HepG2 (cell line): Measurements from ENCODE around the gene PPP1R1A. TPM values are rescaled to one million over a fixed set of nuclear protein-coding genes. Genes with fewer than 3 reads are reported as not detected.

ENCODE experiments used
- ATAC-seq: fragments of 200-7000 bp; cut with Tn5 transposase; 3 replicates; pipeline ENCODE4 v1.9.1; 2020; ENCODE audit warnings: mild to moderate bottlenecking, moderate library complexity
- BruUV-seq: library from RNA; stranded (reverse); fragments of 400-500 nt; replicated peaks from 2 replicates; lab custom pipeline; 2021; lab: Mats Ljungman, UMichigan
- CTCF ChIA-PET: fragments of 300-600 bp; formaldehyde crosslinking; extraction: SDS; loops from one replicate; lab custom pipeline; 2021; ENCODE audit warnings: low total read pairs, inconsistent platforms, low intra/inter-chr PET ratio; lab: Yijun Ruan, JAX
- POLR2A ChIA-PET: fragments of 350-600 bp; sonication (Branson Sonifier 250); formaldehyde crosslinking; loops from one replicate; lab custom pipeline; 2020; ENCODE audit warnings: antibody characterized with exemption, inconsistent platforms; lab: Yijun Ruan, JAX
- DNase-seq: peaks from one replicate; pipeline ENCODE4 v3.0.0-alpha.2; 2015; ENCODE audit warnings: low spot score
- FAIRE-seq: peaks from 3 replicates; lab custom pipeline; 2011; peaks lifted over from hg19 to GRCh38; lab: Jason Lieb, UNC
- H2AFZ ChIP-seq: one replicate; pipeline ENCODE4 v1.6.1; 2011; ENCODE audit warnings: low read length, inconsistent platforms
- H3K27ac ChIP-seq: fragments of 300-600 bp; 3 replicates; pipeline ENCODE4 v1.8.0; 2011; ENCODE audit warnings: mixed run types, mild to moderate bottlenecking, mixed read lengths, low read length, inconsistent platforms; ENCODE audit not compliant: insufficient read depth; ENCODE audit errors: extremely low read length
- H3K27me3 ChIP-seq, 2 experiments: fragments of 200-600 bp in 1 of 2; 2 replicates in 1 of 2; 3 replicates in 1 of 2; pipeline versions ENCODE4 v1.6.0 to v1.8.0; 2011; ENCODE audit warnings: low read length in 2 of 2, mild to moderate bottlenecking in 2 of 2, moderate library complexity in 2 of 2, inconsistent platforms in 1 of 2; ENCODE audit not compliant: insufficient read depth in 2 of 2, control insufficient read depth in 1 of 2
- H3K36me3 ChIP-seq, 2 experiments: fragments of 200-600 bp in 1 of 2; replicated peaks in 1 of 2; 2 replicates in 1 of 2; 3 replicates in 1 of 2; pipeline versions ENCODE4 v1.5.1 to v1.8.0; 2011; ENCODE audit warnings: low read length in 2 of 2, inconsistent platforms in 1 of 2; ENCODE audit not compliant: insufficient read depth in 2 of 2, control insufficient read depth in 1 of 2
- H3K4me1 ChIP-seq: 2 replicates; pipeline ENCODE4 v1.5.1; 2012; ENCODE audit warnings: low read length, inconsistent platforms; ENCODE audit not compliant: insufficient read depth
- H3K4me2 ChIP-seq: 2 replicates; pipeline ENCODE4 v1.6.0; 2011; ENCODE audit warnings: low read depth, low read length, inconsistent platforms
- H3K4me3 ChIP-seq, 3 experiments: fragments of 200-600 bp in 1 of 3; sonication (generic), shearing (Covaris generic) in 1 of 3; replicated peaks in 1 of 3; 2 replicates each; pipeline ENCODE4 v1.5.1; 2011 to 2016; ENCODE audit warnings: low read length in 3 of 3, inconsistent platforms in 2 of 3, low read depth in 2 of 3, mild to moderate bottlenecking in 2 of 3, control low read depth in 1 of 3, mixed read lengths in 1 of 3; ENCODE audit not compliant: insufficient read depth in 1 of 3
- H3K79me2 ChIP-seq: one replicate; pipeline ENCODE4 v1.6.1; 2011; ENCODE audit warnings: low read length, inconsistent platforms; ENCODE audit not compliant: insufficient read depth
- H3K9ac ChIP-seq: 2 replicates; pipeline ENCODE4 v1.6.0; 2011; ENCODE audit warnings: mild to moderate bottlenecking, low read depth, low read length, inconsistent platforms; ENCODE audit not compliant: insufficient read depth
- H3K9me3 ChIP-seq: 2 replicates; pipeline ENCODE4 v1.5.1; 2012; ENCODE audit warnings: mild to moderate bottlenecking, low read length
- H4K20me1 ChIP-seq: 2 replicates; pipeline ENCODE4 v1.6.0; 2011; ENCODE audit warnings: inconsistent platforms, mild to moderate bottlenecking, low read length, moderate library complexity; ENCODE audit not compliant: insufficient read depth
- ARNTL ChIP-seq: sonication (generic); formaldehyde crosslinking; IDR thresholded peaks from 2 replicates; pipeline ENCODE4 v1.4.0; 2020; ENCODE audit warnings: mild to moderate bottlenecking, missing genetic modification reagents
- EEA1 ChIP-seq: sonication (generic); formaldehyde crosslinking; IDR thresholded peaks from 2 replicates; pipeline ENCODE4 v1.5.1; 2020; ENCODE audit warnings: mild to moderate bottlenecking, missing genetic modification reagents, borderline replicate concordance
- HIVEP1 ChIP-seq: sonication (generic); formaldehyde crosslinking; IDR thresholded peaks from 2 replicates; pipeline ENCODE4 v1.4.0; 2020; ENCODE audit warnings: mild to moderate bottlenecking, missing genetic modification reagents
- HOXD1 ChIP-seq: sonication (generic); formaldehyde crosslinking; IDR thresholded peaks from 2 replicates; pipeline ENCODE4 v1.5.0; 2020; ENCODE audit warnings: missing genetic modification reagents
- IKZF4 ChIP-seq: sonication (generic); formaldehyde crosslinking; IDR thresholded peaks from 2 replicates; pipeline ENCODE4 v1.5.1; 2020; ENCODE audit warnings: borderline replicate concordance, mild to moderate bottlenecking, low read depth, missing genetic modification reagents; ENCODE audit errors: not compliant biosample characterization
- NPAS2 ChIP-seq: sonication (generic); formaldehyde crosslinking; IDR thresholded peaks from 2 replicates; pipeline ENCODE4 v1.8.0; 2022; ENCODE audit warnings: mild to moderate bottlenecking, missing genetic modification reagents, borderline replicate concordance
- SKI ChIP-seq: fragments of 450-650 bp; IDR thresholded peaks from one replicate; pipeline ENCODE4 v1.6.1; 2018; ENCODE audit warnings: mild to moderate bottlenecking; ENCODE audit not compliant: partially characterized antibody
- ZBTB20 ChIP-seq: sonication (generic); formaldehyde crosslinking; IDR thresholded peaks from 2 replicates; pipeline ENCODE4 v1.8.1; 2023; ENCODE audit warnings: missing genetic modification reagents, low read depth, mild to moderate bottlenecking, borderline replicate concordance
- ZNF24 ChIP-seq: fragments of 450-650 bp; IDR thresholded peaks from 2 replicates; pipeline ENCODE4 v1.6.1; 2017; ENCODE audit warnings: antibody characterized with exemption, mild to moderate bottlenecking
- ZNF550 ChIP-seq: sonication (generic); formaldehyde crosslinking; IDR thresholded peaks from 2 replicates; pipeline ENCODE4 v1.4.0; 2020; ENCODE audit warnings: mild to moderate bottlenecking, missing genetic modification reagents, borderline replicate concordance
- ZNF577 ChIP-seq: sonication (generic); formaldehyde crosslinking; IDR thresholded peaks from 2 replicates; pipeline ENCODE4 v1.4.0; 2020; ENCODE audit warnings: mild to moderate bottlenecking, low read depth, missing genetic modification reagents, borderline replicate concordance
- ZNF83 ChIP-seq: sonication (generic); formaldehyde crosslinking; IDR thresholded peaks from 2 replicates; pipeline ENCODE4 v1.4.0; 2020; ENCODE audit warnings: missing genetic modification reagents, mild to moderate bottlenecking, borderline replicate concordance
- WGBS: methylation state at CpG from one replicate; pipeline ENCODE4 v1.1.6; 2017; ENCODE audit warnings: low lambda C conversion rate; 5-methylcytosine and 5-hydroxymethylcytosine counted together
- in situ Hi-C: cut with HindIII; loops from 2 replicates; pipeline ENCODE4 v1.10.0; 2017; ENCODE audit warnings: low pct_unique_long_range_greater_than_20kb; ENCODE audit not compliant: extremely low pct_ligation_motif_present
- intact Hi-C: fragments of 100-400 bp; cut with micrococcal nuclease; formaldehyde crosslinking; loops from one replicate; pipeline ENCODE4 v1.10.0; 2022; ENCODE audit not compliant: unreplicated experiment
- polyA plus RNA-seq, 8 experiments: library from polyadenylated mRNA; depleted of rRNA in 3 of 8; stranded (reverse) in 7 of 8; unstranded in 1 of 8; fragments of >200 nt; fragmentation: Illumina TruSeq in 4 of 8; extraction: Trizol in 4 of 8; gene quantifications; 2 replicates each; pipeline versions ENCODE4 v1.2.1 to v1.2.3, GENCODE V29; 2011 to 2016; ENCODE audit warnings: low read depth in 4 of 8, missing spikeins in 1 of 8, mixed read lengths in 1 of 8; ENCODE audit not compliant: insufficient read depth in 1 of 8
- total RNA-seq, 5 experiments: library from RNA; depleted of rRNA; stranded (reverse); fragments of >200 nt; fragmentation: Illumina TruSeq; extraction: Trizol; gene quantifications; 2 replicates each; pipeline ENCODE4 v1.2.3, GENCODE V29; 2016; ENCODE audit warnings: low read depth in 1 of 5
- TF ChIP-seq, protein P1 (sequence below): sonication (generic); formaldehyde crosslinking; IDR thresholded peaks from 2 replicates; pipeline ENCODE4 v1.8.1; 2023; ENCODE audit warnings: mild to moderate bottlenecking, moderate library complexity, missing genetic modification reagents
- TF ChIP-seq, protein P2 (sequence below): sonication (generic); formaldehyde crosslinking; IDR thresholded peaks from 2 replicates; pipeline ENCODE4 v1.9.0; 2021; ENCODE audit warnings: missing genetic modification reagents, mild to moderate bottlenecking, borderline replicate concordance
- TF ChIP-seq, protein P3 (sequence below): sonication (generic); formaldehyde crosslinking; IDR thresholded peaks from 2 replicates; pipeline ENCODE4 v1.8.0; 2022; ENCODE audit warnings: missing genetic modification reagents, mild to moderate bottlenecking, moderate library complexity, borderline replicate concordance

Gene PPP1R1A
- total and polyA plus RNA-seq, 2 of the 13 experiments (the other 11 are each of a cell fraction or from before 2014, with no cell fraction given) = 0.20 TPM; not detected in 1

DNA sequence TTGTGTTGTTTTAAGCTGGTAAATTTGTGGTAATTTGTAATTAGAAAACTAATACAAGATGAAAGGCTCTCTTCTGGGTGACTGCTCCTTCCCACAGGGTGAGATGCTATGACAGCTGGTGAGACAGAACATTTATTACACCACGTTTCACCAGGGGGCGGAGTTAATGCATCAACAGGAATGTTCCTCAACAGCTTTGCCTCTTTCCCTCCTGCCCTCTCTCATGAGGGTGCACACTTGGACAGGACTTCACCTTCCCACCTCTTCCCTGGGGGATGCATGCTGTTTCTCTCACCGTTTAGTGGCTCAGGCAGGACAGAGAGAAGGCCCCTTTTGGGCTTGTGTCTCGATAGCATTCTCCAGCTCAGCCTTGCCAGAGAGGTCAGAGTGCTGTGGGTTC, 13.4 kb upstream of the PPP1R1A start:
- no peak overlapping the region for H2AFZ ChIP-seq
- CTCF ChIA-PET = no interaction called here
- H3K27ac ChIP-seq = no peak overlapping the region
- POLR2A ChIA-PET = no interaction called here
- intact Hi-C loops = no loop called here
- in situ Hi-C loops = no loop called here
- WGBS = 8% methylated on average over 4 of the region's 4 CpGs
- H3K4me3 ChIP-seq = no peak overlapping the region
- ATAC-seq (no peak), DNase-seq (no peak)
- H3K4me2 ChIP-seq = no peak overlapping the region
- H3K4me1 ChIP-seq = no peaks in the 10 kb centered on the region
- H4K20me1 ChIP-seq = no peaks in the 10 kb centered on the region
- H3K27me3 ChIP-seq = peaks cover 0 to 12% of the 10 kb centered on the region in 2 experiments; a peak in 1 of 5 replicates
- TF ChIP-seq, protein P1, sequence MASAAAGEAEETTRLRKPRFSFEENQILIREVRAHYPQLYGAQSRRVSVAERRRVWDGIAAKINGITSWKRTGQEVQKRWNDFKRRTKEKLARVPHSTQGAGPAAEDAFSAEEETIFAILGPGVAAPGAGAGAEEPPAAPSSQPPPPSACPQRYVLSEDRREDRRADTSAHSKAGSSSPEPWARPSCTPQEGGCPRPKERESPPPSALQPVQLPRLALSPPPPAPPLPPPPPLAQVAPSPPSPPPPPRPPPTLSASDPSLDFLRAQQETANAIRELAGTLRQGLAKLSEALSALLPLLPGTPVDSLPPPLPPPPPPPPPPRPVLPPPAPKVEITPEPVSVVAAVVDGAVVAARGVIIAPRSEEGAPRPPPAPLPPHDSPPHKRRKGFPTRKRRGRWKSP (CRISPR knock-in tag) = no peak
- no peak for TF ChIP-seq ZNF83 (CRISPR knock-in tag)
- TF ChIP-seq HOXD1 = no peak
- TF ChIP-seq, all 625 proteins: peak for 0
- Histone ChIP-seq H3K79me2 (no peaks in the 10 kb centered on the region), H3K9me3 (no peaks in the 10 kb centered on the region), H3K36me3 (no peaks in the 10 kb centered on the region), H3K9ac (no peak overlapping the region)
- no peak for FAIRE-seq
- BruUV-seq = no TSS peak

DNA sequence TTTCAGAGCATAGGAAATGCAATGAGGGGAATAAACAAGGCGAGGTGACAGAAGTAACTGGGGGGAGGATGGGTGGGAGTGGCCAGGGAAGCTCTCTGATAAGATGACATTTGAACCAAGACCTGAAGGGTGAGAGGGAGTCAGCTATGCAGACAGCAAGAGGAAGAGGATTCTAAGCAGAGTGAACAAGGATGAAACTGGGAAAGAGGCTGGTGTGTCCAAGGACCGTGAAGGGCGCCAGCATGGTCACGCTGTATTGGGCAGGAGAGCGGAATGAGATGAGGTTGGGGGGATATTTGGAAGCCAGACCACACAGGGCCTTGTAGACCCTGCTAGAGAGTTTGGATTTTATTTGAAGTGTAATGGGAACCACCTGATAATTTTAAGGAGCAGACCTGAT, 10.5 kb upstream of the PPP1R1A start:
- H3K79me2 ChIP-seq = no peaks in the 10 kb centered on the region
- FAIRE-seq (no peak), ATAC-seq (no peak), DNase-seq (no peak)
- H3K4me2 ChIP-seq = no peak overlapping the region
- H3K9me3 ChIP-seq = no peaks in the 10 kb centered on the region
- H3K27me3 ChIP-seq = peaks cover 0 to 20% of the 10 kb centered on the region in 2 experiments; a peak in 3 of 5 replicates
- intact Hi-C loops (no loop called here), in situ Hi-C loops (no loop called here)
- no peak overlapping the region for H2AFZ ChIP-seq
- CTCF ChIA-PET = no interaction called here
- POLR2A ChIA-PET = no interaction called here
- H4K20me1 ChIP-seq = no peaks in the 10 kb centered on the region
- no peak overlapping the region for H3K27ac ChIP-seq
- no peak overlapping the region for H3K4me3 ChIP-seq
- no peaks in the 10 kb centered on the region for H3K36me3 ChIP-seq
- BruUV-seq = no TSS peak
- H3K9ac ChIP-seq = no peak overlapping the region
- H3K4me1 ChIP-seq = no peaks in the 10 kb centered on the region
- 29% methylated on average over 5 of the region's 5 CpGs for WGBS
- TF ChIP-seq ARNTL (CRISPR knock-in tag) (no peak), ZNF577 (CRISPR knock-in tag) (no peak), HIVEP1 (CRISPR knock-in tag) (no peak), NPAS2 (CRISPR knock-in tag) (no peak), ZNF24 (no peak), ZNF550 (CRISPR knock-in tag) (no peak), EEA1 (no peak), SKI (no peak), IKZF4 (CRISPR knock-in tag) (no peak), ZBTB20 (CRISPR knock-in tag) (no peak)
- TF ChIP-seq, protein P2, sequence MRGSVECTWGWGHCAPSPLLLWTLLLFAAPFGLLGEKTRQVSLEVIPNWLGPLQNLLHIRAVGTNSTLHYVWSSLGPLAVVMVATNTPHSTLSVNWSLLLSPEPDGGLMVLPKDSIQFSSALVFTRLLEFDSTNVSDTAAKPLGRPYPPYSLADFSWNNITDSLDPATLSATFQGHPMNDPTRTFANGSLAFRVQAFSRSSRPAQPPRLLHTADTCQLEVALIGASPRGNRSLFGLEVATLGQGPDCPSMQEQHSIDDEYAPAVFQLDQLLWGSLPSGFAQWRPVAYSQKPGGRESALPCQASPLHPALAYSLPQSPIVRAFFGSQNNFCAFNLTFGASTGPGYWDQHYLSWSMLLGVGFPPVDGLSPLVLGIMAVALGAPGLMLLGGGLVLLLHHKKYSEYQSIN (CRISPR knock-in tag) = no peak
- TF ChIP-seq, protein P3, sequence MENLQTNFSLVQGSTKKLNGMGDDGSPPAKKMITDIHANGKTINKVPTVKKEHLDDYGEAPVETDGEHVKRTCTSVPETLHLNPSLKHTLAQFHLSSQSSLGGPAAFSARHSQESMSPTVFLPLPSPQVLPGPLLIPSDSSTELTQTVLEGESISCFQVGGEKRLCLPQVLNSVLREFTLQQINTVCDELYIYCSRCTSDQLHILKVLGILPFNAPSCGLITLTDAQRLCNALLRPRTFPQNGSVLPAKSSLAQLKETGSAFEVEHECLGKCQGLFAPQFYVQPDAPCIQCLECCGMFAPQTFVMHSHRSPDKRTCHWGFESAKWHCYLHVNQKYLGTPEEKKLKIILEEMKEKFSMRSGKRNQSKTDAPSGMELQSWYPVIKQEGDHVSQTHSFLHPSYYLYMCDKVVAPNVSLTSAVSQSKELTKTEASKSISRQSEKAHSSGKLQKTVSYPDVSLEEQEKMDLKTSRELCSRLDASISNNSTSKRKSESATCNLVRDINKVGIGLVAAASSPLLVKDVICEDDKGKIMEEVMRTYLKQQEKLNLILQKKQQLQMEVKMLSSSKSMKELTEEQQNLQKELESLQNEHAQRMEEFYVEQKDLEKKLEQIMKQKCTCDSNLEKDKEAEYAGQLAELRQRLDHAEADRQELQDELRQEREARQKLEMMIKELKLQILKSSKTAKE (CRISPR knock-in tag) = no peak
